ENCODE results near the gene PHLPP2.

- TF ChIP-seq ARNTL (CRISPR knock-in tag; IDR thresholded peaks at IDR 0.05; ENCODE audit: borderline replicate concordance, low read depth) (no peak), ZNF565 (CRISPR knock-in tag; conservative IDR thresholded peaks at IDR 0.05; ENCODE audit: low read depth) (no peak), OSR1 (CRISPR knock-in tag; IDR thresholded peaks at IDR 0.05) (no peak), ZNF8 (CRISPR knock-in tag; IDR thresholded peaks at IDR 0.05) (no peak), POU6F1 (CRISPR knock-in tag; IDR thresholded peaks at IDR 0.05; ENCODE audit: borderline replicate concordance, low read depth) (no peak), PPARA (CRISPR knock-in tag; IDR thresholded peaks at IDR 0.05; ENCODE audit: borderline replicate concordance) (no peak), ZNF70 (CRISPR knock-in tag; IDR thresholded peaks at IDR 0.05) (no peak), CSRNP3 (CRISPR knock-in tag; IDR thresholded peaks at IDR 0.05) (no peak), CREB5 (CRISPR knock-in tag; IDR thresholded peaks at IDR 0.05; ENCODE audit: low read depth) (no peak), ZFP3 (CRISPR knock-in tag; IDR thresholded peaks at IDR 0.05) (no peak), CSDC2 (CRISPR knock-in tag; IDR thresholded peaks at IDR 0.05) (no peak)
Observed at GRCh38 chr16:71722801-71723536, 1.5 kb downstream of the PHLPP2 start.
